Measurements from ENCODE around the gene DNPH1. TPM values are rescaled to one million over a fixed set of nuclear protein-coding genes. Genes with fewer than 3 reads are reported as not detected.
A peak's percentile ranks its signal among the peaks of the same experiment; 100 is the strongest.

DNPH1 gene
- total and polyA plus RNA-seq, 9 of the 15 experiments (the other 6 are each of a cell fraction or from before 2014, with no cell fraction given), result 7.3 to 300 (median 68.7) TPM

GRCh38 chr6:43247114-43247999 lies 18.1 kb upstream of the DNPH1 start (continued):
- TF ChIP-seq ZFP1 (CRISPR knock-in tag; IDR thresholded peaks at IDR 0.05) (no peak), XRCC4 (IDR thresholded peaks at IDR 0.05; ENCODE audit: extremely low read depth, insufficient read depth, insufficient read length) (no peak), ATF3 (IDR thresholded peaks at IDR 0.05) (no peak), ATF3 (CRISPR knock-in tag; conservative IDR thresholded peaks at IDR 0.05) (no peak), ATF2 (CRISPR knock-in tag; IDR thresholded peaks at IDR 0.05) (no peak), CTCF (IDR thresholded peaks at IDR 0.05 in 2 of 3, conservative IDR thresholded peaks at IDR 0.05 in 1 of 3; ENCODE audit: insufficient read depth in 2 of 3, low read depth in 1 of 3, low read length in 3 of 3) (peak in 1 of 3 experiments; percentile 0; a peak in 1 of 6 replicates), ARNT (IDR thresholded peaks at IDR 0.05) (no peak), FOXK2 (conservative IDR thresholded peaks at IDR 0.05 in 1 of 2, IDR thresholded peaks at IDR 0.05 in 1 of 2; ENCODE audit: low read depth in 2 of 2) (no peak; a peak in 1 of 4 replicates), BRCA1 (IDR thresholded peaks at IDR 0.05) (no peak), BRCA1 (CRISPR knock-in tag; IDR thresholded peaks at IDR 0.05) (no peak), RAD21 (CRISPR knock-in tag; conservative IDR thresholded peaks at IDR 0.05 in 1 of 2, IDR thresholded peaks at IDR 0.05 in 1 of 2) (no peak), KAT8 (IDR thresholded peaks at IDR 0.05; ENCODE audit: low read depth) (no peak), NCOA6 (IDR thresholded peaks at IDR 0.05) (no peak), EP400 (IDR thresholded peaks at IDR 0.05) (no peak), RNF2 (IDR thresholded peaks at IDR 0.05) (no peak), ZNF644 (tag; IDR thresholded peaks at IDR 0.05; ENCODE audit: low read depth) (peak; percentile 95), RAD51 (IDR thresholded peaks at IDR 0.05; ENCODE audit: borderline replicate concordance, low read depth) (no peak), HINFP (tag; conservative IDR thresholded peaks at IDR 0.05; ENCODE audit: low read depth) (no peak), THAP12 (CRISPR knock-in tag; IDR thresholded peaks at IDR 0.05) (no peak)
